ENCODE results near the gene RPS6KA2. TPM values are rescaled to one million over a fixed set of nuclear protein-coding genes. Genes with fewer than 3 reads are reported as not detected.

The RPS6KA2 gene
- total and polyA plus RNA-seq, 2 donors (not counting 3 experiments of a cell fraction or from before 2014, with no cell fraction given): 54.5 to 75.8 TPM

DNA sequence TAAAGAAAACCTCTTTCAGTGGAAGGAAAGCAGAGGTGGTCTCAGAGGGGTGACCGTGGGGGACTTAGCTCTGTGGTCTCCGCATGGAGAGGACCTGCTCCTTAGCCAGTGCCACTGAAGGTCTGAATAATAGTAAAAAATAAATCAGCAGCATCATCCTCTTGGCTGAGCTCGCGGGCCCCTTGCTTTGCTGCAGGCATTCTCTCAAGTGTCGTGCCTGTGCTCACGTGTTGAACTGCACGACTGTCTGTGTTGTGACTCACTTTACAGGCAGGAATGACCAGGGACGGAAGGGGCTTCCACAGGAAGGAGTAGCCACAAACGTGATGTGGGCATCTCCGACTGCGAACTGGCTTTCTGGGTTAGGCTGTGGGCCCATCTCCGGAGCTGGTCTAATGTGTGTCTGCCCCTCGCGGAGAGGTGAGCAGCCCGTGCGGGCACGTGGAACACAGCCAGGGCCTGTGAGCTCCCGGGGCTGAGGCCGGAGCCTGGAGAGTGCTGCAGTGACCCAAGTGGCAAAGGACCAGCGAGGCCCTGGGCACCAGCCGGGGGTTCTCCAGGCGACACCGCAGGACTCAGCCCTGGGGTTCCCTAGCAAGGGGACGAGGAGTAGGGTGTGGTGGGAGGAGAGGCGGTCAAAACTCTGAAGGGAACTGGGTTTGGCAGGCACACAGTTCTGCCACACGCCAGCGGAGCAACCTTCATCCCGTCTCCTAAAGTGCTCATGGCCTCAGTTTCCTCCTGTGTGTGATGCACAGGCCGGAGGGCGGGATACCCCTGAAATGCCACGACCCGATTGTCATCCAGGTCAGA is 129.8 kb downstream of the RPS6KA2 start:
- Histone ChIP-seq H3K9ac (replicated peaks; ENCODE audit: extremely low read depth, insufficient read depth, low read length) (no peak overlapping the region), H2AFZ (ENCODE audit: low read depth, low read length) (no peak overlapping the region), H3K4me3 (replicated peaks in 1 of 3; ENCODE audit: insufficient read depth in 1 of 3, low read depth in 1 of 3, low read length in 3 of 3) (no peak overlapping the region), H3K4me1 (ENCODE audit: control insufficient read depth, extremely low read depth, insufficient read depth, low read length) (no peaks in the 10 kb centered on the region), H3K9me1 (replicated peaks; ENCODE audit: control insufficient read depth, extremely low read depth, insufficient read depth, low read length) (no peaks in the 10 kb centered on the region), H3K27me3 (ENCODE audit: control insufficient read depth in 2 of 2, insufficient read depth in 2 of 2, low read length in 2 of 2) (no peaks in the 10 kb centered on the region), H3K36me3 (ENCODE audit: control insufficient read depth in 2 of 2, extremely low read depth in 1 of 2, insufficient read depth in 2 of 2, low read length in 2 of 2) (peaks cover under 1 to 56% of the 10 kb centered on the region in 2 experiments), H4K20me1 (replicated peaks; ENCODE audit: control insufficient read depth, extremely low read depth, insufficient read depth, low read length) (no peaks in the 10 kb centered on the region), H3K4me2 (ENCODE audit: insufficient read depth, low read length) (no peak overlapping the region), H3K79me2 (ENCODE audit: control insufficient read depth, insufficient read depth, low read length) (no peaks in the 10 kb centered on the region), H3K9me3 (replicated peaks; ENCODE audit: control insufficient read depth, insufficient read depth, low read length) (no peaks in the 10 kb centered on the region), H3K27ac (ENCODE audit: insufficient read depth, low read depth, low read length) (no peak overlapping the region)
- FAIRE-seq (no peak), DNase-seq (ENCODE audit: low read depth, low spot score) (no peak)
- dilution Hi-C loops (cut with MboI; ENCODE audit: extremely low pct_ligation_motif_present, low sequenced_read_pairs) (no loop called here), intact Hi-C loops (cut with micrococcal nuclease) (no loop called here)
- BruUV-seq (replicated peaks): no TSS peak
- ChIA-PET POLR2A (no interaction called here), CTCF (no interaction called here)
- no peak for TF ChIP-seq MYC (IDR thresholded peaks at IDR 0.05; ENCODE audit: low read depth, low read length)

DNA sequence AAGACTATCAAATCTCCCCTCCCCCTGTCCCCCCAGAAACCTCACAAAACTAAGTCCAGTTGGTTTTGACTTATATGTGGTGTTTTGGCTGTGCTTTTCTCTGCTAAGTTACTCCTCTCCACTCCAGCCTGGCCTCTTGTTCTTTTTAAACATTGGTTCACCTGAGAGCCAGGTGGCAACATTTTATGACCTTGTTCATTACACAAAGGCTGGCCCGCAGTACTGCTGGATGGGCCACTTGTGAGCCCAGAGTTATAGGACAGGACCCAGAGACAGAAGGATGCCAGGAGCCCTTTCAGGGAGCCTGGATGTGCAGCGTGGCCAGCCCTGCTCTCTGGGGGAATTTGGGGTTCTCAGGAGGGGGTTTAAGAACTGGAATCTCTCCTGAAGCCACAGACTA is 130.6 kb downstream of the RPS6KA2 start:
- BruUV-seq (replicated peaks): no TSS peak
- dilution Hi-C loops (cut with MboI; ENCODE audit: extremely low pct_ligation_motif_present, low sequenced_read_pairs): no loop called here

More for the DNA sequence above, 130.6 kb downstream of the RPS6KA2 start:
- POLR2A ChIA-PET: no interaction called here
- no peak overlapping the region for H3K4me2 ChIP-seq (ENCODE audit: insufficient read depth, low read length)
- H3K27me3 ChIP-seq (ENCODE audit: control insufficient read depth in 2 of 2, insufficient read depth in 2 of 2, low read length in 2 of 2): no peaks in the 10 kb centered on the region
- DNase-seq (ENCODE audit: low read depth, low spot score) (no peak), FAIRE-seq (no peak)
- H3K4me3 ChIP-seq (replicated peaks in 1 of 3; ENCODE audit: insufficient read depth in 1 of 3, low read depth in 1 of 3, low read length in 3 of 3): no peak overlapping the region
- no peaks in the 10 kb centered on the region for H4K20me1 ChIP-seq (replicated peaks; ENCODE audit: control insufficient read depth, extremely low read depth, insufficient read depth, low read length)
- TF ChIP-seq POLR2AphosphoS5 (IDR thresholded peaks at IDR 0.05; ENCODE audit: insufficient read depth, low read depth, low read length) (no peak), POLR2A (IDR thresholded peaks at IDR 0.05; ENCODE audit: low read depth, low read length) (no peak), JUN (IDR thresholded peaks at IDR 0.05; ENCODE audit: borderline replicate concordance, insufficient read depth, insufficient read length, low read depth) (no peak), FOS (IDR thresholded peaks at IDR 0.05; ENCODE audit: borderline replicate concordance, insufficient read depth, low read length) (no peak), EZH2 (IDR thresholded peaks at IDR 0.05; ENCODE audit: borderline replicate concordance, low read depth, low read length, severe bottlenecking) (no peak)
- no peaks in the 10 kb centered on the region for H3K9me3 ChIP-seq (replicated peaks; ENCODE audit: control insufficient read depth, insufficient read depth, low read length)
- H3K9ac ChIP-seq (replicated peaks; ENCODE audit: extremely low read depth, insufficient read depth, low read length): no peak overlapping the region
- H3K9me1 ChIP-seq (replicated peaks; ENCODE audit: control insufficient read depth, extremely low read depth, insufficient read depth, low read length): no peaks in the 10 kb centered on the region
- no peak overlapping the region for H3K27ac ChIP-seq (ENCODE audit: insufficient read depth, low read depth, low read length)
- no peaks in the 10 kb centered on the region for H3K79me2 ChIP-seq (ENCODE audit: control insufficient read depth, insufficient read depth, low read length)
- H2AFZ ChIP-seq (ENCODE audit: low read depth, low read length): no peak overlapping the region
- intact Hi-C loops (cut with micrococcal nuclease): no loop called here
- H3K4me1 ChIP-seq (ENCODE audit: control insufficient read depth, extremely low read depth, insufficient read depth, low read length): peaks cover 8% of the 10 kb centered on the region
- H3K36me3 ChIP-seq (ENCODE audit: control insufficient read depth in 2 of 2, extremely low read depth in 1 of 2, insufficient read depth in 2 of 2, low read length in 2 of 2): peaks cover 0 to 54% of the 10 kb centered on the region in 2 experiments
- CTCF ChIA-PET: no interaction called here

All from endothelial cell of umbilical vein (primary cell).